Osteocyte (in vitro differentiated cells): ENCODE results near the gene HCFC2. TPM values are rescaled to one million over a fixed set of nuclear protein-coding genes. Genes with fewer than 3 reads are reported as not detected.

ENCODE experiments used
- DNase-seq: peaks from one replicate; pipeline ENCODE4 v3.0.0; 2021; ENCODE audit warnings: mixed read lengths; ENCODE audit not compliant: unreplicated experiment; ENCODE audit errors: extremely low spot score
- H3K27ac Mint-ChIP-seq: one replicate; pipeline ENCODE4 v1.8.0; 2021; ENCODE audit warnings: mild to moderate bottlenecking, mixed read lengths; ENCODE audit not compliant: unreplicated experiment
- H3K27me3 Mint-ChIP-seq: one replicate; pipeline ENCODE4 v1.8.0; 2021; ENCODE audit warnings: mixed read lengths; ENCODE audit not compliant: unreplicated experiment
- H3K36me3 Mint-ChIP-seq: one replicate; pipeline ENCODE4 v1.8.0; 2021; ENCODE audit warnings: mixed read lengths; ENCODE audit not compliant: unreplicated experiment
- H3K4me1 Mint-ChIP-seq: one replicate; pipeline ENCODE4 v1.8.0; 2021; ENCODE audit warnings: mixed read lengths; ENCODE audit not compliant: unreplicated experiment
- H3K4me3 Mint-ChIP-seq: one replicate; pipeline ENCODE4 v1.8.0; 2021; ENCODE audit warnings: mild to moderate bottlenecking, moderate library complexity, mixed read lengths; ENCODE audit not compliant: unreplicated experiment
- H3K9me3 Mint-ChIP-seq: one replicate; pipeline ENCODE4 v1.8.0; 2021; ENCODE audit warnings: mixed read lengths; ENCODE audit not compliant: unreplicated experiment
- total RNA-seq: library from RNA; stranded (reverse); gene quantifications from 2 replicates; pipeline ENCODE4 v1.2.1, GENCODE V29; 2021
- TF ChIP-seq, protein P1 (sequence below): fragments of 200-600 bp; sonication (generic); IDR thresholded peaks from 2 replicates; pipeline ENCODE4 v1.5.0; 2021; ENCODE audit warnings: antibody characterized with exemption, mild to moderate bottlenecking, moderate library complexity

HCFC2 gene
- total RNA-seq, 1 donor from 2014 or later: 21.3 TPM

DNA sequence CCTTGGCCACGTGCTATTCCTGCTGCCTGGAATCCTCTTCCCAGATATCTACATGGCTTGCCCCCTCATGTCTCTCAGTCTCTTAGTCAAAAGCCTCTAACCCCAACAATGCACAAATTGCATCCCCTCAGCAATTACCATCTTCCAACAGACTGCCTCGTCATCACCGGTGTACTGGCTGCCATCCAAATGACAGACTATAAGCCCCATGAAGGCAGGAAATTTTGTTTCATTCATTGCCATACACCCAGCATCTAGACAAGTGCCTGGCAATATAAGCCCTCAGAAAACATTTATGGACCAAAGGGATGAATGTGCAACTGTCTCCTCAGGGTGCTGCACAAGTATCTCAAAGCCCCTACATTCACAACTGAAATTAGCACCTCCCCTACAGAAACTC, 20.2 kb upstream of the HCFC2 start:
- H3K27ac Mint-ChIP-seq: no peak overlapping the region
- TF ChIP-seq, protein P1, sequence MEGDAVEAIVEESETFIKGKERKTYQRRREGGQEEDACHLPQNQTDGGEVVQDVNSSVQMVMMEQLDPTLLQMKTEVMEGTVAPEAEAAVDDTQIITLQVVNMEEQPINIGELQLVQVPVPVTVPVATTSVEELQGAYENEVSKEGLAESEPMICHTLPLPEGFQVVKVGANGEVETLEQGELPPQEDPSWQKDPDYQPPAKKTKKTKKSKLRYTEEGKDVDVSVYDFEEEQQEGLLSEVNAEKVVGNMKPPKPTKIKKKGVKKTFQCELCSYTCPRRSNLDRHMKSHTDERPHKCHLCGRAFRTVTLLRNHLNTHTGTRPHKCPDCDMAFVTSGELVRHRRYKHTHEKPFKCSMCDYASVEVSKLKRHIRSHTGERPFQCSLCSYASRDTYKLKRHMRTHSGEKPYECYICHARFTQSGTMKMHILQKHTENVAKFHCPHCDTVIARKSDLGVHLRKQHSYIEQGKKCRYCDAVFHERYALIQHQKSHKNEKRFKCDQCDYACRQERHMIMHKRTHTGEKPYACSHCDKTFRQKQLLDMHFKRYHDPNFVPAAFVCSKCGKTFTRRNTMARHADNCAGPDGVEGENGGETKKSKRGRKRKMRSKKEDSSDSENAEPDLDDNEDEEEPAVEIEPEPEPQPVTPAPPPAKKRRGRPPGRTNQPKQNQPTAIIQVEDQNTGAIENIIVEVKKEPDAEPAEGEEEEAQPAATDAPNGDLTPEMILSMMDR: no peak
- peaks cover 9% of the 10 kb centered on the region for H3K36me3 Mint-ChIP-seq
- peaks cover 34% of the 10 kb centered on the region for H3K4me1 Mint-ChIP-seq
- DNase-seq: no peak
- peaks cover 5% of the 10 kb centered on the region for H3K9me3 Mint-ChIP-seq
- H3K27me3 Mint-ChIP-seq: no peaks in the 10 kb centered on the region
- no peak overlapping the region for H3K4me3 Mint-ChIP-seq

DNA sequence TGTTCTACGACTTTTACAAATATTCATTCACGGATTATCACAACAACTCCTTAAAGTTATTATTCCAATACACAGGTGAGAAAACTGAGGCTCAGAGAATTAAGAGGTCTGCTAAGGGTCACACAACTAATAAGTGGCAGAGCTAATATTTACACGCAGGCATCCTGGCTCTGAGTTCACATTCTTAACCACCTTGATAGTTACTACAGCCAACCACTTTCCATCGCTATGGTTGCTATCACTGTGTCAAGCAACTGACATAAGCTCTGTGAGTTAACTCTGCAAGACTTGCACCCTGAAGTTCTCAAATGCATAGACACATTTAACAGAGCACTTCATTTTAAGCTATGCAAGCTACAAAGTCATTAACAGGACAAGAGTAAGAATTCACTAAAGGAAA, 18.0 kb upstream of the HCFC2 start:
- H3K4me1 Mint-ChIP-seq: peaks cover 47% of the 10 kb centered on the region
- H3K27ac Mint-ChIP-seq: no peak overlapping the region
- H3K4me3 Mint-ChIP-seq: no peak overlapping the region
- peaks cover 5% of the 10 kb centered on the region for H3K9me3 Mint-ChIP-seq
- DNase-seq: no peak
- no peaks in the 10 kb centered on the region for H3K27me3 Mint-ChIP-seq
- H3K36me3 Mint-ChIP-seq: peaks cover 9% of the 10 kb centered on the region
- TF ChIP-seq, protein P1: no peak

DNA sequence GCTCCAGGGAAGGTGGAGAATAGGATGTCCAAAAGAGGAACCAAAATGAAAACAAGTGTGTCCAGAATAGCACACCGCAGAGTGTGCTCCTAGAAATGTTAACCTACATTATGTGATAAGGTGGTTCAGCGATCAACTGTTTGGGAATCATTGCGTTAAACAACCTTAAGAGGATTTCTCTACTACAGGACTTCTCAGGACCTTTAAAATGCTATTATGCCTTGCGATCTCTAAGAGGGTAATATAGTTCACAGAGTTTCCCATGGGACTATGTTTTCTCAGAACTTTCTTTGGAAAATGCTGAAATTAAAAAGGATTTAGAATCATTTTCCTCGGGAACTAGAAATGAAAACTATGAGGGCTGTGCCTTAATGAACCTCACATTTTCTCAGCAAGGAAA, 16.2 kb upstream of the HCFC2 start:
- TF ChIP-seq, protein P1: no peak
- H3K4me3 Mint-ChIP-seq: peak overlapping the region; percentile 84
- no peak for DNase-seq
- H3K4me1 Mint-ChIP-seq: peaks cover 48% of the 10 kb centered on the region
- H3K36me3 Mint-ChIP-seq: peaks cover 2% of the 10 kb centered on the region
- no peaks in the 10 kb centered on the region for H3K9me3 Mint-ChIP-seq
- H3K27me3 Mint-ChIP-seq: no peaks in the 10 kb centered on the region
- peak overlapping the region; percentile 94 for H3K27ac Mint-ChIP-seq

DNA sequence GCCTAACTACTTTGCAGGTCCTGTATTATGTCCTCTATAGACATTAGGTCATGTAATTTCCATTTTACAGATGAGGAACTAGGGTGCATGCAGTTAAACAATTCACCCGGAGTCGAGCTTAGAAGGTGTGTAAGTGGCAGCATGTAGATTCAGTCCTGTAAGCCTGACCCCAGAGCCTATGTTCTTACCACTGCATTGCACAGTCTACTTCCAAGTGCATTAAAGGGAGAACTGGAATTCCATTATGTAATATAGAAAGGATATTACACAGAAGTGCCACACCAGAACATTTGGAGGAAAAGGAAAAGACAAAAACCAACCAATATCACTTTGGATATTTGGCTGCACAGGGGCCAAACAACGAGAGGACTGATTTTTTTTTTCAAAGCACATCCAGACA, 15.5 kb upstream of the HCFC2 start:
- DNase-seq: no peak
- Mint-ChIP-seq H3K36me3 (peaks cover 2% of the 10 kb centered on the region), H3K9me3 (no peaks in the 10 kb centered on the region), H3K4me1 (peaks cover 48% of the 10 kb centered on the region), H3K27me3 (no peaks in the 10 kb centered on the region), H3K4me3 (peak overlapping the region; percentile 84), H3K27ac (peak overlapping the region; percentile 94)
- TF ChIP-seq, protein P1: no peak

DNA sequence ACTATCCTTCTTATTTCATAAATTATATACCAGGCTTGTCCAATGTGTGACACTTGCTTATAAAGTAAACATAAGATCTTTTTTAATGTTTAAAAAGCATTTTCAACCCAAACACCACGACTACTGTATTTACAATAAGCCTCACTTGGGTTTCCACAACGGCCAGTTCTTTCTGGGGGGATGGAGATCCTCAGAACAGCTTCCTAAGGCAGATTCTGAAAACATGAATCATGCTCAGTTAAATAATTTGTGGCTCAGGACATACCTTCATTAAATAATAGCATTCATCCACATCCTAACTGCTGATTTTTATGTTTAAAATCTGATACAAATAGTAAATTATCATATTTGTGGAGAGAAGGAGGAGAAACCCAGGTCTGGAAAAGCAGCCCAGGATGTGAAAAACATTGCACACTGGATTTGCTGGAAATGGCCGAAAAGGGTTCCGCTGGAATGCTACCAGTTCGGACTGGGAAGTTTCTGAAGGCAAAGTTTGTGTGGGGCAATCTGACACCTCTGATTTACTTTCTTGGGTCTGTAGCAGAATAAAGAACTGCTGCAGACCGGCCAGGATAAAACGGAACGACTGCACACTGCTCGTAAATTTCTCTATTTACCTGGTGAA, 14.9 kb upstream of the HCFC2 start:
- Mint-ChIP-seq H3K27ac (peak overlapping the region; percentile 94), H3K36me3 (peaks cover 2% of the 10 kb centered on the region), H3K27me3 (no peaks in the 10 kb centered on the region), H3K4me3 (peak overlapping the region; percentile 84), H3K9me3 (no peaks in the 10 kb centered on the region), H3K4me1 (peaks cover 48% of the 10 kb centered on the region)
- no peak for DNase-seq
- TF ChIP-seq, protein P1: no peak
